HFF-Myc (cell line): ENCODE data around the gene CACNA2D3.

Source experiments
- DNase-seq: peaks from one replicate; pipeline ENCODE4 v3.0.0-alpha.2; 2011; ENCODE audit warnings: low read depth; ENCODE audit errors: extremely low read depth
- H3K4me3 ChIP-seq: replicated peaks from 2 replicates; pipeline ENCODE4 v1.5.1; 2011; ENCODE audit warnings: low read depth, mild to moderate bottlenecking, control low read depth, low read length
- CTCF ChIP-seq: IDR thresholded peaks from 2 replicates; pipeline ENCODE4 v1.5.1; 2012; ENCODE audit warnings: mild to moderate bottlenecking, low read depth, low read length, control low read depth; ENCODE audit errors: missing control alignments

The CACNA2D3 gene

GRCh38 chr3:54600441-54601204 lies 478.3 kb downstream of the CACNA2D3 start:
- no peak for DNase-seq
- no peak overlapping the region for H3K4me3 ChIP-seq
- no peak for TF ChIP-seq CTCF

- no peak for TF ChIP-seq CTCF
- DNase-seq = no peak
- H3K4me3 ChIP-seq = no peak overlapping the region
Observed at GRCh38 chr3:54604495-54604894, 482.1 kb downstream of the CACNA2D3 start.

GRCh38 chr3:54608041-54608440 lies 485.7 kb downstream of the CACNA2D3 start:
- TF ChIP-seq CTCF = no peak
- no peak overlapping the region for H3K4me3 ChIP-seq
- no peak for DNase-seq

GRCh38 chr3:54619053-54619452 lies 496.7 kb downstream of the CACNA2D3 start:
- no peak for TF ChIP-seq CTCF
- no peak overlapping the region for H3K4me3 ChIP-seq
- DNase-seq = no peak

GRCh38 chr3:54619531-54619930 lies 497.2 kb downstream of the CACNA2D3 start:
- no peak overlapping the region for H3K4me3 ChIP-seq
- DNase-seq = no peak
- no peak for TF ChIP-seq CTCF

- DNase-seq = no peak
- no peak overlapping the region for H3K4me3 ChIP-seq
- no peak for TF ChIP-seq CTCF
Observed at GRCh38 chr3:54621184-54621583, 498.8 kb downstream of the CACNA2D3 start.

GRCh38 chr3:54622678-54623077 lies 500.3 kb downstream of the CACNA2D3 start:
- no peak for TF ChIP-seq CTCF
- DNase-seq = no peak
- no peak overlapping the region for H3K4me3 ChIP-seq
